Germinal center (tissue), 1 donor: ENCODE results near the gene RRAD.
"Not testable (repeated sequence)": the region's sequence is repeated elsewhere in the genome, so short reads cannot be mapped to it uniquely, and the experiment has no call there.

Source experiments
- DNase-seq: peaks from one replicate; pipeline ENCODE4 v3.0.0; 2012; ENCODE audit warnings: mixed read lengths, low spot score

The RRAD gene

DNA sequence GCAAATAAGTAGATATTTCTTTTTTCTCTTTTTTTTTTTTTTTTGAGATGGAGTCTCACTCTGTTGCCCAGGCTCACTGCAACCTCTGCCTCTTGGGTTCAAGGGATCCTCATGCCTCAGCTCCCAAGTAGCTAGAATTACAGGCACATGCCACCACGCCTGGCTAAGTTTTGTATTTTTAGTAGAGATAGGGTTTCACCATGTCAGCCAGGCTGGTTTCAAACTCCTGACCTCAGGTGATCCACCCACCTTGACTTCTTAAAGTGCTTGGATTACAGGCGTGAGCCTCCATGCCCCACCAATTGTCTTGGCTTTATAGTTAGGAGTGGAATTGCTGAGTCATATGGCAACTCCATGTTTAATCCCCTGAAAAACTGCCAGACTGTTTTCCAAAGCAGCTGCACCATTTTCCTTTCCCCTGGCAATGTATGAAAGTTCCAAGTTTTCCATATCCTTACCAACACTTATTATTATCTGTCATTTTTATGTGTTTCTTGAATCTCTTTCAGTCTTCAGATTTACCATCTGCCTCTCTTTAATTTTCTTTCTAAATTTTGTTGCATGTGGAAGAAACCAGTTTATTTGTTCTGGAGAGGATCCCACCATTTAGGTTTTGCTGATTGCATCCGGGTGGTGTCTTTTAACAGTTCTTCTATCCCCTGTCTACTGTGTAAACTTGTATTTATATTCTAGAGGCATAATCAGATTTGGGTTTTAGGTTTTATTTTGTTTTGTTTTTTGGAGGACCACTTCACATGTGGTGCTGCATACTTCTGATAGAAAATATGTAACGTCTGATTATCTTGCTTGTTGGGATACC lies 25.8 kb upstream of the RRAD start:
- no peak for DNase-seq

DNA sequence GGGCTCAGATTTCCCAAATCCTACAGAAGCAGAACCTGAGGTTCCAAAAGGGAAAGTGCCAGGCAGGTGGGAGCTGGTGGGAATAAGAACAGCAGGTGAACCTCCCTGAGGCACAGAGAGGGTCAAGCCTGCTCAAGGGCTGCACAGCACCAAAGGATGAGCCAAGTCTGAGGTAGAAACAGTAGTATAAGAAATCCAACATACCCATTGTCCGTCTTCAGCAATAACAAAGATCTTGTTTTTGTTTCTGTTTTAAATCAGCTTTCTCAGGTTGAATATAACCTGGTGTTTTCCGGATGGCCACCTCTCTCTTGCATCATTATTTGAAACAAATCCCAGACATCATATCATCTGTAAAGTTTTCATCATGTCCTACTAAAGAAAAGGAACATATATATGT lies 25.1 kb upstream of the RRAD start:
- no peak for DNase-seq

DNA sequence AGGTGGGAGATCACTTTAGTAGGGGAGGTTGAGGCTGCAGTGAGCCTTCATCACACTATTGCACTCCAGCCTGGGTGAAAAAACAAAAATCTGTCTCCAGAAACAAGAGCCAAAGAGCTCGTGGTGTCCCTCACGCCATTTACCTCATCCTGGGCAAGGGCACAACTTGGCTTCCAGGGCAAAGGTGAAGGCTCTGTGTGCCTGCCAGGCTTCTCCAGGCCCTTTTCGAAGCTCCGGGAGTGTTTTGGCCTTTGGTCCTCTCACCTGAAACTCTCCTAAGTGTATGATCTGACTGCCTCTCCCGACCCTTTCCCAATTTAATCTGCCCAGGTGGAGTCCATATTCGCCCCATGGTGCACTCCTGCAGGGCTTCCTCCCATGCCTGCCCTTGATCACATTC lies 24.1 kb upstream of the RRAD start:
- DNase-seq = no peak

DNA sequence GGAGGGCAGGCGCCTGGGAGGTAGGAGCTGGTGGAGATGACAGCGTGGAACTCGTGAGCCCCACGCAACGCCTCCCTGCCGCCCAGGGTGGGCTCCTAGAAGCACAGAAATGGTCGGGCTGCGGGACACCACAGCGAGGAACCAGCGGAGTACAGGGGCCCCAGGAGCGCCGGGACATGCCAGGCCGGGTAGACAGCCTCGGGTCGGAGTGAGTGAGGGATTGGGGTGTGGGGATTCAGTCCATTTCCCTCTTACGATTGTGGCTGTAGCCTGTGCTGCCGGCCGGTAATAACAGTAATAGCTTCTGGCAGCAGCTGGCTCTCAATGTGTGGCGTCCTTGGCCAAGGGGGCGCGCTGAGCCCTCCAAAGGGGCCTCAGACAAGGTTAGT lies 23.5 kb upstream of the RRAD start:
- no peak for DNase-seq

DNA sequence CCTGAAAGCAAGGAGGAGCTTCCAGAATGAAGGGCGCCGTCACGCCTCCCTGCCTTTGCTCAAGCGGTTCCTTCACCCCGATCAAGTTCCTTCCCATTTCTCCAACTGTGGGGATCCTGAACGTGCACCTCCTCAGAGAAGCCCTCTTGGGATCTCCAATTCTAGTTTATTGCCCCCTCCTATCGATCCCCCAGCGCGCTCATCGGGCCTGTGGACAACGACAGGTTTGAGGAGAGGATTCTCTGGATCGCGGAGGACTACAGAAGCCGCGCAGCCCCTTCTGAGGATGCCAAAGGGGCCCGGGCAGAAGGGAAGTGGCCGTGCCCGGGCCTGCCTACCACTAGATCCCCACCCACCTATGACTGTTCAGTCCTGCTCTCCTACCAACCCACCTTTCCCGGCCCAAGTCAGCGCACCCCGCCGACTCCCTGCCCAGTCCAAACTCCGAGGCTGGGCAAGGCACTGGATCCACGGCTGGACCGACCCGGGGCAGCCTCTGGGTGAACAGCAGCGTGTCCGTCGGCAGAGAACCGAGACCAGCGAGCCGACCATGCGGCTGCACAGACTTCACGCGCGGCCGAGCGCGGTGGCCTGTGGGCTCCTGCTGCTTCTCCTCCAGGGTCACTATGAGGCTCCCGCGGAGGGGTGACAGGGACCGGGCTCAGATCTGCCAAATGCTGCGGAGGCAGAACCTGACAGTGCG lies 22.9 kb upstream of the RRAD start:
- DNase-seq = no peak

DNA sequence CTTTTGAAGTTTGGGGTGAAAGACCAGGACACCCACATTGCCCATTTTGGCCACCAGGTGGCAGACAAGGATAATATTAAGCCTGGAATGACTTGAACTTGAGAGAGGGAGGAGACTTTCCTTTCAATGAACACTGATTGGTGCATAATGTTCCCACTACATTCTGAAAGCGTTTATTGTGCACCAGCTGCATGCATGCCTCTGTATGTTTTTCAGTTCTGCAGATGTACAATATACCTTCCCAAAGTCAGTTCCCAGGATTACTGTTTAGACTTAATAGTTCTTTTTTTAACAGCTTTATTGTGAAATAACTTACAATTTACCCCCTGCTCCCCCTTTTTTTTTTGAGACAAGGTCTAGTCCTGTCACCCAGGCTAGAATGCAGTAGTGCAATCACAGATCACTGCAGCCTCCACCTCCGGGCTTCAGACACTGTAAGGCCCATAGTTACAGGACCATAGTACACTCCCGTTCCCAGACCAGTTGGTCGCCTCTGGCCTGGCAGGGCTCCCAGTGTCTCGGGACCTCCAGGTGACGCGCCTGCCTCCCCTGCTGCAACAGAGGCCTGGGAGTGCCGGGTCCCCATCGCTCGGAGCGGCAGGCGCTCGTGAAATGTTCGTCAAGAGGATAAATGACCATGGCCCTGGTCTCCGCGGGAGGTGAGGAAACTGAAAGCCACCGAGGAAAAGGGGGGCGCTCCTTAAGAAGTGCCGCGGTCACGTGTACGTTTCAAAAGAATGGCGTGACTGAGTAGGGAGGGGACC lies 22.1 kb upstream of the RRAD start:
- peak; percentile 88 for DNase-seq

DNA sequence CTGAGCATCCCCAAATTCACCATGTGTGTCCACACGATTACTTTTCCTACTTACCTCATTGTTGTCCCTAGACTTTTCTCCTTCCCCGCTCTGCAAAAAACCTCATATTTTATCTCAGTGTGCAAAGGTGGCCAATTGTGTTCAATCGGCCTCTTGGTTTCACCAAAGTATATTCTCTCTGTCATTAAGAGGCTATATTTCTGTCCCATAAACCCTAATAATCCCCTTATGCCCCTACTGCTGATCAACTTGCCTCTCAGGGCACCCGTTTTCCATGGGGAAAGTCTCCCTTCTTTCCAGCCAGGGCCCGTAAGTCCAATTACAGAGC lies 21.6 kb upstream of the RRAD start:
- DNase-seq = no peak

DNA sequence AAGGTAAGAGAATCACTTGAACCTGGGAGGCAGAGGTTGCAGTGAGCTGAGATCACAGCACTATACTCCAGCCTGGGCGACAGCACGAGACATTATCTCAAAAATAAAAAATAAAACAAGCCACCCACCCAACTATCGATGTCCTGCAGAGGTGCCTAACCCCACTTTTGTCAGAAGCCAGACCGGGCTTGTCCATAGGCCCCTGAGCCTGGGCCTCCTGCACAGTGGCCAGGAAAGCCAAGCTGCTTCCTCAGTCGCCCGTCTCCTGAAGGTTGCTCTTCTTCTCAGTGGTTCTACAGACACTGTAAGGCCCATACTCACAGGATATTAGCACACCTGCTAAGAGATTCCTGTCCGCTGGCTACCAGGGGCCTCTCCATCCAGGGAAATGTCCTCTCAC lies 21.2 kb upstream of the RRAD start:
- DNase-seq = no peak

DNA sequence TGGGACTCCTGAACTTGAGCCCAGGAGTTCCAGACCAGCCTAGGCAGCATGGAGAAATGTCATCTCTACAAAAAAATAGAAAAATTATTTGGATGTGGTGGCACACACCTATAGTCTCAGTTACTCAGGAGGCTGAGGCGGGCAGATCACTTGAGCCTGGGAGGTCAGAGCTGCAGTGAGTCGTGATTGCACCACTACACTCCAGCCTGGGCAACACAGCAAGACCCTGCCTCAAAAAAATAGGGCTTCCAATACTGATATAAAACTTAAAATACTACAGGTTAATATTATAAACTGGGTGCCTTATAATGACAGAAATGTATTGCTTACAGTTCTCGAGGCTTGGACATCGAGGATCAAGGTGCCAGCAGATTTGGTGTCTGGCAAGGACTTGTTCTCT lies 20.6 kb upstream of the RRAD start:
- no peak for DNase-seq

DNA sequence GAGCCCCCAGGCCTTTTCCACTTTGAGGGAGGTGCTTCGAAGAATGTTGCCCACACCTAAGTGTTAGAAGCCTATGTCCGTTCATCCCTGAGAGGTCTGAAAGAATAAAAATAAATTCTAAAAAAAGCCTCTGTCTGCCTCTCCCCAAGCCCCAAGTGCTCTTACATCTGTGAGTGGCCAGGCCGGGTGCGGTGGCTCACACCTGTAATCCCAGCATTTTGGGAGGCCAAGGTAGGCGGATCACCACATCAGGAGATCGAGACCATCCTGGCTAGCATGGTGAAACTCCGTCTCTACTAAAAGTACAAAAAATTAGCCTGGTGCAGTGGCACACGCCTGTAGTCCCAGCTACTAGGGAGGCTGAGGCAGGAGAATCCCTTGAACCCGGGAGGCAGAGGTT lies 19.6 kb upstream of the RRAD start:
- not testable (repeated sequence) for DNase-seq

DNA sequence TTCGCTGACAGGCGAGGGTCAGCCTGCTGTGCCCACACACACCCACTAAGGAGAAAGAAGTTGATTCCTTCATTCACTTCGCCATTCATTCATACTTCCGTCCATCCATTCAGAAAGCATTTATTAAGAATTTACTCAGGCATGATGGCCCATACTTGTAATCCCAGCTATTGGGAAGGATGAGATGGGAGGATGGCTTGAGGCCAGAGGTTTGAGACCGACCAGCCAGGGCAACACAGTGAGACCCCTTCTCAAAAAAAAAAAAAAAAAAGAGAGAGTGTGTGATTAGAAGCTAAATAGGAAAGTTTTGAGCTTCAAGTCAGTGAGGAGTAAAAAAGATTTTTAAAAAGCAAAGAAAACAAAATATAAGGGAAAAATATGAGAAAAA lies 18.7 kb upstream of the RRAD start:
- DNase-seq = no peak

DNA sequence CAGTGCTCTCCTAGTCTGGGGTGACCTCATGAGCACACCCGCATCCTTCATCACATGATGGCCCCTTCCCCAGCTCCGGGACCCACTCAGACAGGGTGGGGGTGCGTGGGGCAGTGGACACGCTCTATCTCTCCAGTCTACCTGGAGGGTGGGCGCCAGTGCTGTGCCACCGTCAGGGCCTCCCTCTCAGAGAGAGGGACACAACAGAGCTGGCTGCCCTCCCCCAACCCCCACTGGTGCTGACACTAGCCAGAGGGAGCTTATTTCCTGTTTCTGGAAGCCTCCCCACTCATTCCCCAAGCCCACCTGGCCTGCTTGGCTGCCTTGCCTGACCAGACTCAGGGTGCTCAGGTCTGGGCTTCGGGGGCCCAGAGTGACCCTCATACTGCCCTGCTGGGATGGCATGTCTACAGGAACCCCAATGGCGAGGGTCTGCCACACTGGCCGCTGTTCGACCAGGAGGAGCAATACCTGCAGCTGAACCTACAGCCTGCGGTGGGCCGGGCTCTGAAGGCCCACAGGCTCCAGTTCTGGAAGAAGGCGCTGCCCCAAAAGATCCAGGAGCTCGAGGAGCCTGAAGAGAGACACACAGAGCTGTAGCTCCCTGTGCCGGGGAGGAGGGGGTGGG lies 18.2 kb upstream of the RRAD start:
- DNase-seq = no peak

DNA sequence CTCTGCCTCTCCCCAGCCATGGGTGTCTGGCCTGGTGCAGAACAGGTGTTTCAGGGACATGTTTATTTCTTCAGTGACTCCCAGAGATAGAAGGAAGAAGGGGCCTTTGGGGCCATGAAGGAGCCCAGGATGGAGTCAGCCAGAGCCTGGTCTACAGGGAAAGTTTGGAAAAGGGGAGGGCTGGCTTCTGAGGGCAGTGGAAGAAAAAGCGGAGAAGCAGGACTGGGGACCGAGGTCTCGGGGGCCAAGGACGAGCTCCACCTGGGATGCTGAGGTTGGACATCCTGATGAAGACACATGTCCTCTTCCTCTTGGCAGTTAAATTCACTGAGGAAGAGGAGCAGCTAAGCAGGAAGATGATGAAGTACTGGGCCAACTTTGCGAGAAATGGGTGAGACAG lies 17.6 kb upstream of the RRAD start:
- no peak for DNase-seq

DNA sequence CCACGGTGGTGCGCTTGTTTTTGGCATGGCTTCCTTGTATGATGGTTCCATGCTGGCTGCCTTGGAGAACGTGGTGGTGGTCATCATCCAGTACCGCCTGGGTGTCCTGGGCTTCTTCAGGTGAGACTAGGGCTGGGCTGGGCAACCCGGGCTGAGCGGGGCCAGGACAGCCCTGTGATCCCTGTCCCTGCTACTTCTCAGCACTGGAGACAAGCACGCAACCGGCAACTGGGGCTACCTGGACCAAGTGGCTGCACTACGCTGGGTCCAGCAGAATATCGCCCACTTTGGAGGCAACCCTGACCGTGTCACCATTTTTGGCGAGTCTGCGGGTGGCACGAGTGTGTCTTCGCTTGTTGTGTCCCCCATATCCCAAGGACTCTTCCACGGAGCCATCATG lies 14.9 kb upstream of the RRAD start:
- no peak for DNase-seq

DNA sequence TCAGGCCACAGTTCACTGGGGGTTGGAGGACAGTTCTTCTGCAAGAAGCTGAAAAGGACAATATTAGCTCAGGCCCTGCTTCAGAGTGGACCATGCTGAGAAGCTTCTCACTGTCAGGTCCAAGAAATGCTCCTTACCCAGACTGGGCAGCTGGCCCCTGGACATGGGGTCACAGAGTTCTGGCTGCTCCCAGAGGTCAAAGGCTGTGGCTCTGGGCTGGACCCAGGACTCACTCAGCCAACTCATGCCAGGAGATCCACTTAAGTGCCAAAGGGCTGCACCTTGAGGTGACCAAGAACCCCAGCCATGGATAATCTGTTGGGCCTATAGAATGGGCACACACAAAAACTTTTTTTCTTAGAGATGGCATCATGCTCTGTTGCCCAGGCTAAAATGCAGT lies 14.0 kb upstream of the RRAD start:
- no peak for DNase-seq

DNA sequence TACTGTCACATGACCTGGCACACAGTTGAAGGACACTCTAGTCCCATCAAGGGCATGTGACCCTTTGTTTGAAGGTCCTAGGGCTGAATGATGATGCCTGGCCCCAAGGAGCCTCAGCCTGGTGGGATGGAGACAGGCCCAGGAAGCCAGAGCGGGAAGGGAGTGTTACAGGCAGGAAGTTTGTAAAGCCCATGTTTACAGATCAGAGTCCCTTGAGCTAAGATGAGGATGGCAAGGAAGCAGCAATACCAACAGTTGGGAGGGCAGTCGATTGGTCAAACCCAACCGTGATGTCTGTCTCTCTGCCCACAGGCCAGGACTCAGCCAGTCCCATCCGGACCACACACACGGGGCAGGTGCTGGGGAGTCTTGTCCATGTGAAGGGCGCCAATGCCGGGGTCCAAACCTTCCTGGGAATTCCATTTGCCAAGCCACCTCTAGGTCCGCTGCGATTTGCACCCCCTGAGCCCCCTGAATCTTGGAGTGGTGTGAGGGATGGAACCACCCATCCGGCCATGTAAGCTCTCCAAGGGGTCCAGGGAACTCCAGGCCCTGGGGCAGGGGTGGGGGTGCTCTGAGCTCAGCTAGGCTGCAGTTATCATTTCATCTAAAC lies 12.5 kb upstream of the RRAD start:
- no peak for DNase-seq

DNA sequence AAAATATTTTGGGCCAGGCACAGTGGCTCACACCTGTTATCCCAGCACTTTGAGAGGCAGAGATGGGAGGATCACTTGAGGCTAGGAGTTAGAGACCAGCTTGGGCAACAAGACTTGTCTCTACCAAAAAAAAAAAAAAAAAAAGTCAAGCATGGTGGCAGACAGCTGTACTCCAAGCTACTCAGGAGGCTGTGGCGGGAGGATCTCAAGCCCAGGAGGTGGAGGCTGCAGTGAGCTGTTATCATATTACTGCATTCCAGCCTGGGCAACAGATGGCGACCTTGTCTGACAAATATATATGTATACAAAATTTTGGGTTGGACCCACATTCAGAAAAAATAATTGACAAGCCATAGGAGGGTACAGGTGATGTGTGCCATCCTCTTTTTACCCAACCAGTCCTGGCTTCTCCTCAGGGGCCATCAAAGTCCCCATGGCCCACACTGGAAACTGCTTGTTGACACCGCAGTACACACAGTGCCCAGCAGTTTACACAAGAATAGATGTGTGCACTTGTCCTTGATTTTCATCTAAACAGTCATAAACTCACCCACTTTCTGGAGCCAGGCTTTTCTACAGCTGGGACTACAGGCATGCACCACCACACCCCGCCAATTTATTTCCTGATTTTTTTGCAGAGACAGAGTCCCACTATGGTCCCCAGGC lies 11.7 kb upstream of the RRAD start:
- no peak for DNase-seq

DNA sequence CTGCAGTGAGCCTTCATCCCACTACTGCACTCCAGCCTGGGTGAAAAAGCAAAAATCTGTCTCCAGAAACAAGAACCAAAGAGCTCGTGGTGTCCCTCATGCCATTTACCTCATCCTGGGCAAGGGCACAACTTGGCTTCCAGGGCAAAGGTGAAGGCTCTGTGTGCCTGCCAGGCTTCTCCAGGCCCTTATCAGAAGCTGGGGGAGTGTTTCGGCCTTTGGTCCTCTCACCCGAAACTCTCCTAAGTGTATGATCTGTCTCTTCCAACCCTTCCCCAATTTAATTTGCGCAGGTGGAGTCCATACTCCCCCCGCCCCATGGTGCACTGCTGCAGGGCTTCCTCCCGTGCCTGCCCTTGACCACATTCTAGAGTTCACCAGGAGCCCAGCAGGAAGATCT lies 11.1 kb upstream of the RRAD start:
- no peak for DNase-seq

DNA sequence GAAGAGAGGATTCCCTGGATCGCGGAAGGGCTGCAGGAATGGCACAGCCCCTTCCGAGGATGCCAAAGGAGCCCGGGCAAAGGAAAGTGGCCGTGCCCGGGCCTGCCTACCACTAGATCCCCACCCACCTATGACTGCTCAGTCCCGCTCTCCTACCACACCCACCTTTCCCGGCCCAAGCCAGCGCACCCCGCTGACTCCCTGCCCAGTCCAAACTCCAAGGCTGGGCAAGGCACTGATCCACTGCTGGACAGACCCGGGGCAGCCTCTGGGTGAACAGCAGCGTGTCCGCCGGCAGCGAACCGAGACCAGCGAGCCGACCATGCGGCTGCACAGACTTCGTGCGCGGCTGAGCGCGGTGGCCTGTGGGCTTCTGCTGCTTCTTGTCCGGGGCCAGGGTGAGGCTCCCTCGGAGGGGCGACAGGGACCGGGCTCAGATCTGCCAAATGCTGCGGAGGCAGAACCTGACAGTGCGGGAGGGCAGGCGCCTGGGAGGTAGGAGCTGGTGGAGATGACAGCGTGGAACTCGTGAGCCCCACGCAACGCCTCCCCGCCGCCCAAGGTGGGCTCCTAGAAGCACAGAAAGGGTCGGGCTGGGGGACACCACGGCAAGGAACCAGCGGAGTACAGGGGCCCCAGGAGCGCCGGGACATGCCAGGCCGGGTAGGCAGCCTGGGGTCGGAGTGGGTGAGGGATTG lies 10.1 kb upstream of the RRAD start, which contains the start of gene CES2:
TSS of gene CES2 (plus strand) at position 203 of the 698 bp plus-strand sequence. CDS start at position 323, 120 bp downstream.
- DNase-seq = no peak

DNA sequence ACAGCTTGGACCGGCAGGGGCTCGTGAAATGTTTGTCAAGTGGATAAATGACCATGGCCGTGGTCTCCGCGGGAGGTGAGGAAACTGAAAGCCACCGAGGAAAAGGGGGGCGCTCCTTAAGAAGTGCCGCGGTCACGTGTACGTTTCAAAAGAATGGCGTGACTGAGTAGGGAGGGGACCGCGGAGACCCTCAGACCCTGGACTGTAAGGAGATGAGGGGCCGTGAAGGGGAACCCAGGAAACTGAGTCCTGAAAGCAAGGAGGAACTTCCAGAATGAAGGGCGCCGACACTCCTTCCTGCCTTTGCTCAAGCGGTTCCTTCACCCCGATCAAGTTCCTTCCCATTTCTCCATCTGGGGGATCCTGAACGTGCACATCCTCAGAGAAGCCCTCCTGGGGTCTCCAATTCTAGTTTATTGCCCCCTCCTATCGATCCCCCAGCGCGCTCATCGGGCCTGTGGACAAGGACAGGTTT lies 9.5 kb upstream of the RRAD start:
- not testable (repeated sequence) for DNase-seq
